AG04449 (cell line): ENCODE data around the gene ACSS3.

Experiments used
- CTCF ChIA-PET: fragments of 350-600 bp; formaldehyde crosslinking; extraction: SDS; loops from one replicate; lab custom pipeline; 2021; ENCODE audit warnings: antibody characterized with exemption; lab: Yijun Ruan, JAX
- POLR2A ChIA-PET: fragments of 400-600, 350-600 bp; formaldehyde crosslinking; extraction: SDS; loops from one replicate; lab custom pipeline; 2020; ENCODE audit warnings: antibody characterized with exemption, inconsistent platforms; lab: Yijun Ruan, JAX
- DNase-seq: peaks from one replicate; pipeline ENCODE4 v3.0.0-alpha.2; 2010; ENCODE audit warnings: low read depth, low spot score
- H3K4me3 ChIP-seq: 2 replicates; pipeline ENCODE4 v1.5.1; 2011; ENCODE audit warnings: low read depth, mild to moderate bottlenecking, control low read depth, low read length
- TF ChIP-seq, protein P1 (sequence below): IDR thresholded peaks from one replicate; pipeline ENCODE4 v1.5.1; 2011; ENCODE audit warnings: mild to moderate bottlenecking, moderate library complexity, low read length, control low read depth, inconsistent platforms; ENCODE audit not compliant: insufficient read depth; ENCODE audit errors: missing control alignments

ACSS3 gene

DNA sequence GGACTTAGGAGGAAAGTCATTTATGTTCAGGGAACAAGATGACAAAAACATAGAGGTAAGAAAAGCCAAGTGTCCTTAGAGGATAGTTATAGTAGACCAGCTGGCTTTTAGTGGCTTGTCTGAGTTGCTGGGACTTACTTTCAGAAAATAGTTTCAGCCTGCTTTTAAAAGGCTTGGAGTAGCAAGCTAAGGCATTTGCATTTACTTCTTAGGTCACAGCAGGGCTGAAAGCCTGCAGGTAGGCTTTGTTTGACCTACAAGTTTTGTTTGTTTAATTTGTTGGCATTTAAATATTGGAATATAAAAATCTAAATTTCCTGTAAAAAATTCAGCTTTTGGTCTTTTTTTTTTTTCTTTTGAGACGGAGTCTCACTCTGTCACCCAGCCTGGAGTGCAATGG lies 5.1 kb downstream of the ACSS3 start:
- no peak for DNase-seq
- POLR2A ChIA-PET: no interaction called here
- CTCF ChIA-PET: no interaction called here
- TF ChIP-seq, protein P1, sequence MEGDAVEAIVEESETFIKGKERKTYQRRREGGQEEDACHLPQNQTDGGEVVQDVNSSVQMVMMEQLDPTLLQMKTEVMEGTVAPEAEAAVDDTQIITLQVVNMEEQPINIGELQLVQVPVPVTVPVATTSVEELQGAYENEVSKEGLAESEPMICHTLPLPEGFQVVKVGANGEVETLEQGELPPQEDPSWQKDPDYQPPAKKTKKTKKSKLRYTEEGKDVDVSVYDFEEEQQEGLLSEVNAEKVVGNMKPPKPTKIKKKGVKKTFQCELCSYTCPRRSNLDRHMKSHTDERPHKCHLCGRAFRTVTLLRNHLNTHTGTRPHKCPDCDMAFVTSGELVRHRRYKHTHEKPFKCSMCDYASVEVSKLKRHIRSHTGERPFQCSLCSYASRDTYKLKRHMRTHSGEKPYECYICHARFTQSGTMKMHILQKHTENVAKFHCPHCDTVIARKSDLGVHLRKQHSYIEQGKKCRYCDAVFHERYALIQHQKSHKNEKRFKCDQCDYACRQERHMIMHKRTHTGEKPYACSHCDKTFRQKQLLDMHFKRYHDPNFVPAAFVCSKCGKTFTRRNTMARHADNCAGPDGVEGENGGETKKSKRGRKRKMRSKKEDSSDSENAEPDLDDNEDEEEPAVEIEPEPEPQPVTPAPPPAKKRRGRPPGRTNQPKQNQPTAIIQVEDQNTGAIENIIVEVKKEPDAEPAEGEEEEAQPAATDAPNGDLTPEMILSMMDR: no peak
- no peak overlapping the region for H3K4me3 ChIP-seq

DNA sequence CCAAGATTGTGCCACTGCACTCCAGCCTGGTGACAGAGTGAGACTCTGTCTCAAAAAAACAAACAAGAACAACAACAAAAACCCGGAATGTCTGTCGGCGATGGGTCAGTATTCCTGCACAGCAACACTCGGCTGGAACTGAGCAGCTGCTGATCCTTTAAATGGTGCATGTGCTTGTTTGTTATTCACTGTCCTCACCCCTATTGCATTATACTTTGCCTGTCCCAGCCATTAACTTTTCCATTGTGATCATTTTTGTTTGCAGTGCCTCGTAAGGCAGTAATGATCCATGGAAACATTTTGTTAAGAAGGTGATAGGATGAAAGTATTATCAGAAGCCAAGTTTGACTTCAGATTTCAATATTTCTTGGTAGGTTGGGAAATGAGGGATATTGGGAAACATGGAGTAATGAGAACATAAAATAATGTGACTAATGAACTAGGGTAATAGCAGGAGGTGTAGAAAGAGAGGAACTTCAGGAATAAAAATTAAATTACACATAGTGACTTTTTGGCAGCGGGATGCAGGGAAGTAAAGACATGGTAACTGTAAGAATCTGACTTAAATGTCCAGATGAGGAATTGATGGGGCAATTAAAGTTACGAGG lies 6.1 kb downstream of the ACSS3 start:
- CTCF ChIA-PET: no interaction called here
- TF ChIP-seq, protein P1: no peak
- H3K4me3 ChIP-seq: no peak overlapping the region
- DNase-seq: no peak
- POLR2A ChIA-PET: no interaction called here

DNA sequence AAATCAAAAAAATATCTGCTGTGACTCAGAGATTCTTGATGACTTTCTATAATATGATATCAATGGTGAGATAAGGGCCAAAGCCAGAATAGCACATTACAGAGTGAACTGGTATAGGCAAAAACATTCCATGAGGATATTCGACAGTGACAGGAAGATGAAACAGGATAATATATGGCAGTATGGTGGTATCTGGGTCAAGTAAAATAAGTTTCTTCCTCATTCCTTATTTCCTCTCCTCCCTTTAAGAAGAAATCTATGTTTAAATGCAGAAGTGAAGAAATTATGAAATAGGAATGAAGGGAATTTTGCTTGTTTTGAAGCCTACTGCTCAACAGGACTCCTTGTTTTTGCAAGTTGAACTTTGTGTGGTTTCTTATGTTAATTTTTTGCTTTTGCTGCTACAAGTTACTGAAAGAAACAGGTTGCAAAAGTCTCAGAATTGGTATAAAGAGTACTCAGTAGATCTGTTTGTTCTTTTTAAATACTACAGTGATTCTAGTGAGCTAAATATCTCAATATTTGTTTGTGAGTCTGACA lies 7.0 kb downstream of the ACSS3 start:
- POLR2A ChIA-PET: interaction anchor here (0.6 kb wide), 1 partner anchor 486 kb away, joined by 4 read pairs; no protein-coding TSS in a partner anchor
- no peak overlapping the region for H3K4me3 ChIP-seq
- TF ChIP-seq, protein P1: no peak
- DNase-seq: no peak
- CTCF ChIA-PET: no interaction called here

DNA sequence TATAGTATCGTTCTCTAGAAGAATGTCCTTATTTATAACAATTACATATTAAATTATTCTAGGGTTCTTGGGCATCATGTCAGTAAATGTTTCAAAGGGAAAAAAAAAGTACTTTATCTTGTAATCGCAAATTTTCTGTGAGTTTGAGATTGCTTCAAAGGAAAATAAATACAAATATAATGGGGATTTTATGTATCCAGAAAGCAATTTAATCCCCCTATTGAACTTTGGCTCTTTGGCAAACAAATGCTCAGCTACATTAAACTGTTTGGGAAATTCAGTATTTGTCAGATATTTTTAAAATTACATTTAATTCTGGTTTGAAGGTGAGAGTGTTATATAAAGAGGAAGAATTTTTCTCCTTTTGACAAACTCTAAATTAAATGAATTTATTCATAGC lies 8.0 kb downstream of the ACSS3 start:
- TF ChIP-seq, protein P1: no peak
- no peak for DNase-seq
- CTCF ChIA-PET: no interaction called here
- H3K4me3 ChIP-seq: no peak overlapping the region
- POLR2A ChIA-PET: interaction anchor here (0.6 kb wide), 1 partner anchor 487 kb away, joined by 4 read pairs; no protein-coding TSS in a partner anchor

DNA sequence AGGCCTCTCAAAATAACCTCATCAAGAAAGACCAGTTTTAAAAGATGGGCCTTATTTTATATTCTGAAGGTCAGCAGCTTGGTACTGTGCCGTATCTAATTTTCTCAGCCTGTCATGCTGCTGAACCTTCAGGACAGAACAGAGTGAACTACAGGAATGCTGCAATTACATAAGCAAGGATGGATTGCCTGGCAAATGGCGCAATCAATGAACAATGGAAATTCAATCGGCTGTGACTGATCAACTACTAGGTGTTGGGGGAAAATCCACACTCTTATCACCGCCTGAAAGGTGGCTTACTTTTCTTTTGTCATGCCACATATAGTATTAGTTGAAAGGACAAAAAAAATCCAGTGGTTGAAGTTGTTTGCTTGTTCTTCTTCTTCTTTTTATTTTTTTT lies 8.5 kb downstream of the ACSS3 start:
- POLR2A ChIA-PET: no interaction called here
- CTCF ChIA-PET: no interaction called here
- no peak overlapping the region for H3K4me3 ChIP-seq
- TF ChIP-seq, protein P1: no peak
- no peak for DNase-seq

DNA sequence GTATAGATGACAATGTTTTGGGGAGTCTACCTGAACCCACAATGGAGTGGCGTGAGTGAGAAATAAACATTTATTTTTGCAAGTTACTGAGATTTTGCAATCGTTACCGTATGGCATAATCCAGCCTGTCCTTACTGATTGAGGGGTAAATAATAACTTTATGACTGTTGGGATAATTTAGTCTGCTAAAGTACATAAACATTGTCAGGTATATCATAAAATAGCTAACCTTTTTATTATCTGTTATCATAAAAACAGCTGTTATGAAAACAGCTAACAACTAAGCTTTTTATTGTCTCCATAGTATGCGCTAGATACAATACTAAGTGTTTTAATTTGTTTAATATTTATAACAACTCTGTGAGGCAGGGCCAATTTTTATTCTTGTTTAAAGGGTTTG lies 10.3 kb downstream of the ACSS3 start:
- no peak overlapping the region for H3K4me3 ChIP-seq
- CTCF ChIA-PET: no interaction called here
- TF ChIP-seq, protein P1: no peak
- no peak for DNase-seq
- POLR2A ChIA-PET: no interaction called here
